Mesenteric fat pad (tissue), 1 donor: ENCODE data around the gene ITGA5. TPM values are rescaled to one million over a fixed set of nuclear protein-coding genes. Genes with fewer than 3 reads are reported as not detected.

Experiments used
- DNase-seq: peaks from one replicate; pipeline ENCODE4 v3.0.0-alpha.2; 2020; ENCODE audit warnings: low spot score
- total RNA-seq: library from RNA; stranded (reverse); fragmentation: NEBNext Ultra II Directional; extraction: Animal tissue kit (Norgen Biotek cat#: 25700); gene quantifications from one replicate; pipeline ENCODE4 v1.2.1, GENCODE V29; 2021
- donor health status: DM: yes; HTN: yes; CAD: no.

Gene ITGA5
- total RNA-seq, 1 donor from 2014 or later = 125 TPM

- DNase-seq = no peak
Measured at GRCh38 chr12:54412786-54413185, 6.3 kb downstream of the ITGA5 start.

GRCh38 chr12:54412348-54412747, 6.7 kb downstream of the ITGA5 start:
- DNase-seq = no peak

DNA sequence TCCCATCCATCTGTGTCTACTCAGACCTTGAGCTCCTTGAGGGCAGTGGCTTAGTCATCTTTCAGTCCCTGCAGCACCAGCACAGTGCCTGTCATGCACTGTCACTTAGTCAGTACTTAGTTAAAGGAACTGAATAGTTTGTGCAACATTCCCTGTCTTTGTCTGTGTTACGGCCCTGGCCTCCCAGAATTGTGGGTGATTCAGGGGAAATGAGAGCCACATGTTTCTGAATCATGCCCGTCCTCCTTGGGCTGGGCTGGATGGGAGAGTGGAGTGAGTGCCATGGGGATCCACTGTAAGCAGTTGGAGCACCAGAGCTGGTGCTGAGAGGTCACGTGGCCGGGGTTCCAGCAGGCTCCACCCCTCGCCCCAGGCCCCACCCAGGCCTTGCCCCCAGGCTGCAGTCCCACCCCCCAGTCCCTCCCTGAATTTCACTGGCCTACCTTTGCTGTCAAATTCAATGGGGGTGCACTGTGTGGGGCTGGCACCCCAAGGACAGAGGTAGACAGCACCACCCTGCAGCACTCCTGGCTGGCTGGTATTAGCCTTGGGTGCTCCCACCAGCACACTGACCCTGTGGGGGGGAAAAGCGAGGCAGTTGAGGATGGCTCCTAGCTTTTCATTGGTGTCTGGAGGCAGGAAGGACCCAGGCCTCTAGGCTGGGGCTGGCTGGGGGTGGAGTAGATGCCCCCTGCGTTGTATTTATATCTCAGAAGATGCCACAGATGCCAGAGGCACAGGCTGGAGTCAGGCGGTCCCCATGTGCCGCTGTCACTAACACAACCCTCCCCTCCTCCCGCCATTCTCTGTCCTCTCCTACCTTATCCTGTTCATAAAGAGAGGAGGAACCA, 7.5 kb downstream of the ITGA5 start:
- no peak for DNase-seq

DNA sequence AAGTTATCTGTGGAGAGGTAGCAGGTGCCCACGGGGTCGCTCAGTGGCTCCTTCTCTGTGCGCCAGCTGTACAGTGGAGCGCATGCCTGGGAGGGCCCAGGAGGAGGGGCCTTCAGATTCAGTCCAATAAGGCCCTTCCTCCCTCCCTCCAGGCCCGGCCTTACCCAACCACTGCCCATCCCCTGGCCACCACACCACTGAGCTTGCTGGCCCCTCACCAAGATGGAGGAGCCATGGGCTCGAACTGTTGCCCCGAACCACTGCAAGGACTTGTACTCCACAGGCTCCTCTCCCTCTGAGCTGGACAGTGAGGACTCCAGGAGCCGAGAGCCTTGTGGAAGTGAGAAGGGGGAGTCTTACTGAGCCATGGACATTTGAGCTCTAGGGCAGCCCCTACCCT, 9.8 kb downstream of the ITGA5 start:
- DNase-seq = no peak

- no peak for DNase-seq
Measured at GRCh38 chr12:54407183-54407905, 11.7 kb downstream of the ITGA5 start.

DNA sequence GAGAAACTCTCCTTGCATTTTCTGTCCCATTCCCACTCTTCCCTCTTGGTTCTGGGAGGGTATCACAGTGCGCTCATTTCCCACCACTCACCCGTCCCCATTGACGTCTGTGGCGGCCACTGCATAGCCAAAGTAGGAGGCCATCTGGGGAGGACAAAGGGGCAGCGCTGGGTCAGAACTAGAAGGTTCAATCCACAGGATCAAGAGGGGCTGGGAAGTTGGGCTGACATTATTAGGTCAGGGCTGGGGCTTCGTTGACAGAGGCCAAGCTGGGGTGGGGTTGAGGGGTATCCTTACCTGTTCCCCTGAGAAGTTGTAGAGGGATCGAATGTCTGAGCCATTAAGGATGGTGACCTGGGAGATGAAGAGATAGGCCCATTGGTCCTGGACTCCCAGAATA, 13.5 kb downstream of the ITGA5 start:
- no peak for DNase-seq

- DNase-seq = no peak
Measured at GRCh38 chr12:54405106-54405505, 14.0 kb downstream of the ITGA5 start.

- DNase-seq = no peak
Measured at GRCh38 chr12:54404061-54405004, 14.7 kb downstream of the ITGA5 start.

- no peak for DNase-seq
Measured at GRCh38 chr12:54401119-54401518, 17.9 kb downstream of the ITGA5 start.

DNA sequence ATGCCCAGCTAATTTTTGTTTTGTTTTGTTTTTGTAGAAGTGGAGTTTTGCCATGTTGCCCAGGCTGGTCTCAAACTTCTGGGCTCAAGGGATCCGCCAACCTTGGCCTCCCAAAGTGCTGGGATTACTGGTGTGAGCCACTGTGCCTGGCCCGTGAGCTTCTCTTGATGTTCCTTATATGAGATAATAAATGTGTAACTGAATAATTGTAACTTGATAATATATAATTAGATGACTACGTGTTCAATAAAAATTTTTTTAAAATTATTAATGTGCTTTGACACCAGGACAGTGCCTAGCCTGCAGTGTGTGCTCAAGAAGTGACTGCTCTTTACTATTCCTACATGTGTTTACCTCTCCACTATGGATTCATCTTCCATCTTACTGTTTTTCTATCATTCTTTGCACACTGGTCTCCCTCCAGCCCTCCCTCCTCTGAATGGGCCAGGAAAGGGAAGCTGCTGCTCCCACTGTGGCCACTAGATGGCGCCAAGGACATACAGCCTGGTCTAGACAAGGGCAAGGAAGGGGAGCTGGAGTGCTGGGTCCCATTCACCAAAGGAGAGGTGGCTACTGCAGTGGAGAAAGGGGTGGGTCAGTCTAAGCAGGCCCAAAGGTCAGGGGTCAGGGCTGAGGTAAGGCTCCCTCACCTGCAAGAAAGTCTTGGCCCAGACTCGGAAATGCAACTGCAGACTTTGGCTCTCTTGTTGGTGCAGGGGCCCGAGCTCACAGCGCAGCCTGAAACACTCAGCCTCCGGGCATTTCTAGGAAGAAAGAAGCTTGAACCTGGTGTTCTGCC, 19.9 kb downstream of the ITGA5 start:
- DNase-seq = no peak

- no peak for DNase-seq
Measured at GRCh38 chr12:54398218-54398617, 20.8 kb downstream of the ITGA5 start.

DNA sequence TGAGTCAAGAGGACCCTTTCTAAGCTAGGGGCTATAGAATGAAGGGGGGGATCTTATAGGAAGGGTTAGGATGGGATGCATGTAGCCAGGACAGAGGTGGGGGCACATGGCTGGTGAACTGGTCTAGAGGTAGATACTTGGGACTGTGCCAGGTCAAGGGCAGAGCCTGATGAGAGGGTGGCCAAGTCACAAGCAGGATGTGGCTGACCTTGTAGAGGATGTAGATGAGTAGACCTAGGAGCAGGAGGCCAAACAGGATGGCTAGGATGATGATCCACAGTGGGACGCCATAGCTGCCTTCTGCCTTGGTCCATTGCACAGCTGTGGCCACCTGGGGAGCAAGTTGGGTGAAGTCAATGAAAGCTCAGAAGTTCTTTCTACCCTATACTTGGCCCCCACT, 21.9 kb downstream of the ITGA5 start:
- DNase-seq = no peak

DNA sequence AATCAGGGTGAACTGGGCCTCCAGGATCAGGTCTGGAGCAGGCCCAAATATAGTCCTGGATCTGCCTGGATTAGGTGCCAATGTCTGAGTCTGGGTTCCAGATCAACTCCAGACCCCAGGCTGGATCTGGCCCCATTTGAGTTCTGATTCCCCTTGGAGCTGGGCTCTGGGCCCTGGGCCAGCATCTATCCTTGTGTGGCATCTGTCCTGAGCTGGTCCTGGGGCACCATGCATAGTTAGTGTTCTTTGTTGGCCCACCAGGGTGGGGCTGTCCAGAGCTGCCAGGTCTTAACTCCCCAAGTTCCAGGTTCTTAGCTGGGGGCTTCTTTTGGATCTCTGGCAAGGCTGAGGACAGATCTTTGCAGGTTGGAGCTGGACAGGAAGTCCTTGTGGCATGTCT, 23.5 kb downstream of the ITGA5 start:
- no peak for DNase-seq

DNA sequence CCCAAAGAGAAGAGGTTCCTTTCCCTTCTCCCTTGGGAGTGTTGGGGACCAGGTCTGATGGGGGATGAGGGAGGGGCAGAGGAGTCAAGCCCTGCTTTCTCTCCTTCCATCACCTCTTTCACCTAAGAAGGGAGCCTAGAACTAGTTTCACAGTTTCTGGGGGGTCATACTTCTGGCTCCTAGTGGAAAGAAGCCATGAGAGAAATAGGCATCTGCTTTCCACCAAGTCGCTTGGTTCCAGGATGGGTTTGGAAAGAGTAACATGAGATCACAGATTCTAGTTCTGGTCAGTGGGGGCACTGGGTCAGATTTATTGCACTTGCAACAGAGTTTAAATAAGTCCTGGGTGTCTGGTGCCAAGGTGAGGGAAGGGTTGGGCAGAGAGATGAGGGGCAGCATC, 24.1 kb downstream of the ITGA5 start:
- no peak for DNase-seq

GRCh38 chr12:54394281-54394719, 24.8 kb downstream of the ITGA5 start:
- no peak for DNase-seq

DNA sequence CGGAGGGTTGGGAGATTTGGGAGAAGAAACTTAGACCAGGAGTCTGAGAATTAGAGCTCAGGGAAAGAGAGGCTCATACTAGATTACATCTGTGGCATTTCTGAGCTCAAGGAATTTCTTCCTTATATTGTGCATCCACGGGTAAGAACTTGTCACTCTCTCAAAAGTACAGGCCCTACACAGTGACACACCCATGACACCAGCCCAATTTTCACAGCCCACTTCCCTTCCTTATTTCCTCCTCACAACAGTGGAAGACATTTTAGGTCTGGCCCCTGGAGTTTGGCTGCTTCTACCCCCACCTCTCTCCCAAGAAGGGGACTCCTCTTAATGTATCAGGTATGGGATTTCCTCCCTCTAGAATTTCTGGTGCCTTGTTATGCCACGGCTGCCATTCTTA, 25.3 kb downstream of the ITGA5 start:
- DNase-seq = no peak

DNA sequence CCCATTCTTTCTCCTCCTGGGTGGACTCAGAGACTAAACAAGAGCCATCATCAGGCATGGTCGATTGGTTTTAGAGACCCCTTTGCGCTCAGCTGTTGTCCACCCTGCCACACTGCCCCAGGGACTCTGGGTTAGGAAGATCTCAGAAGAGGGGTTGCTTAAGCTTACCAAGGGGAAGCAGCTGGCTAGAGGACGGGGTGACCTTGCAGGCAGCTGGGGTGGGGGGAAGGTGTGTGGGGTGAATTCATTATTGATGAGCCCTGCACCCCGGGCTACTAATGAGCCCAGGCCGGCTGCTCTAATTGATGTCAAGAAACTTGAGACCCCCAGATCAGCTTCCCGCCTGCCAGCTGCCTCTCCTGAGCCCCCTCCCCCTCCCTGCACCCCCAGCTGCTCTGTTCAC, 25.9 kb downstream of the ITGA5 start:
- no peak for DNase-seq

DNA sequence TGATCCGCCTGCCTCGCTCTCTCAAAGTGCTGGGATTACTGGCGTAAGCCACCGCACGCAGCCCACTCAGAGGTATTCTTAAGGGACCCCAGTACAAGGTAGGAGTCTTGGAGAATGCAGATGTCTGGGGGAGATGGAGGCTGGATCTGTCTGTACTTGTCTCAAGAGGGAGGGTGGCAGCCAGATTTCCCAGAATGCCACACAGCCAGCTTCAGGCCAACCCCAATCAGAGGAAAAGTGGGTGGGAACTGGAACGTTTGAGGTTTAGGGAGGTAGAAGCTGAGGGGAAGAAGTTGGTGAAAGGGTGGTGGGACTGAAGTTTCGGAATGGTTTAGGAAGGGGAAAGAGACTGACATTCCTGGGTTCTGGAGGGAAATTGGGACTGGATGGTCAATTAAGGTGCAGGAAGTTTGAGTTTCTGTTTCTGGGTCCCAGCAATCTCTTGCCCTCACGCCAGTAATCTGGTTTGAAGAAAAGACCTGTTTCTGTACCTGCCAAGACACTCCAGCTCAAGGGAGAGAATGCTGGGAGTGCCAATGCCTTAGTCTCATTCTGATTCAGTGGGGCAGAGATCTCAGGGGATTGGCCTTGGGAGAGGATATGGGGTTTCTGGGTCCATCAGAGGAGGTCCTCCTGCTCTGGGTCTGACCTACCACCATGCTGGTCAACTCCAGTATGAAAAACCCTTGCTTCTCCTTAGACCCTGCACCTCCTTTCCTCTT, 26.4 kb downstream of the ITGA5 start:
- DNase-seq = no peak

DNA sequence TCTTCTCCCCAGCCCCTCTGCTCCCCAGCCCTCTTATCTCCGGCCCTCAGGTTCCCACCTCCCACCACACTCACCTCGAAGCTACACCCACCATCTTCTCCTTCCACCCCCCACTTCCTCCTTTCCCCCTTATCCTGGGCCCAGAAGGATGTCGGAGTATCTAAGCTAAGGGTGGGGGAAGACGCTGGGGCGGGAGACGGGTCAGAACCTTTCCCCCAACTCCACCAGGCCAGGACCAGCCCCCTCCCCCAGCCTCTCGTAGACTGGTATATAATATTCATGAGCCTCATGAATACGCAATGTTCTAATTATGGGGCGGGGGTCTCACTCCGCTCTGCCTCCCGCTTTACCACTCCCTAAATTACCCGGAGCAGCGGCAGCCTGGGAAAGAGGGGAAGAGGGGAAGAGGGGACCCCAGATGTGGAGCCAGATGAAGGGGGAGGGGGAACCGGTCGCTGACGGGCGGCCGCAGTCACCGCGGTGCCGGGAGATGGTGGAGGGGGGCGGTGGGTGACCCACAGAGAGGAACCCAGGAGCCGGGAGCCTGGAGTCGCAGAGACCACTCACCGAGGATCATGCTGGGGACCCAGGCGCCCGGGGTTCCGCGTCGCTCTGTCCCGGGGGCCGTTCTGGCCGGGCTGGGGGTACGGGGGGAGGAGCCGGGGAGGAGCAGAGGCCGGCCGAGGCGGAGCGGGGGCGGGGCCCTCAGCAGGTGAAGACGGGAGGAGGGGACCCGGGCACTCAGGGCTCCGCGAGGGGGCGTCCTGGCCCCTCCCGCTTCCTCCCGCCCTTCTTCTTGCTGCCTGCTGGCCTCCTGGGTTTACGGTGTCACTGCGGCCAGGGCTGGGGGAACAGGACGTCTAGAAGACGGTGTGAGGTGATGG, 28.2 kb downstream of the ITGA5 start:
- no peak for DNase-seq
